ENCODE data around the gene CBLL1.

- TF ChIP-seq CTCF (IDR thresholded peaks at IDR 0.05; ENCODE audit: poor library complexity, severe bottlenecking) (no peak), REST (IDR thresholded peaks at IDR 0.05; ENCODE audit: borderline replicate concordance) (no peak), MXI1 (conservative IDR thresholded peaks at IDR 0.05; ENCODE audit: poor library complexity, severe bottlenecking) (no peak), EP300 (conservative IDR thresholded peaks at IDR 0.05; ENCODE audit: poor library complexity, severe bottlenecking) (no peak), POLR2AphosphoS5 (IDR thresholded peaks at IDR 0.05) (no peak), EZH2 (IDR thresholded peaks at IDR 0.05; ENCODE audit: borderline replicate concordance, insufficient read depth, low read length, poor library complexity, severe bottlenecking) (no peak)
Measured at GRCh38 chr7:107783648-107784047, 39.7 kb downstream of the CBLL1 start.
